Heart left ventricle (tissue), 16 donors: ENCODE data around the gene HIC1. TPM values are rescaled to one million over a fixed set of nuclear protein-coding genes. Genes with fewer than 3 reads are reported as not detected.
A peak's percentile ranks its signal among the peaks of the same experiment; 100 is the strongest.

Experiments used
- ATAC-seq, 4 donors: fragments of 200-7000 bp; cut with Tn5 transposase; one replicate each; pipeline ENCODE4 v1.9.1; 2020 to 2022; ENCODE audit warnings: moderate library complexity in 4 of 4, mild to moderate bottlenecking in 3 of 4, moderate number of reproducible peaks in 1 of 4
- DNase-seq, 5 donors: peaks; one replicate each; pipeline ENCODE4 v3.0.0-alpha.2; 2020
- H3K27ac ChIP-seq, 12 donors: fragments of 200-600 bp; sonication (generic) in 4 of 12; one replicate each; pipeline versions ENCODE4 v1.5.0 to v1.8.0; 2016 to 2022; ENCODE audit warnings: mild to moderate bottlenecking in 2 of 12
- H3K27me3 ChIP-seq, 9 donors: fragments of 200-600 bp; sonication (generic) in 2 of 9; one replicate each; pipeline versions ENCODE4 v1.5.1 to v1.8.0; 2016 to 2022; ENCODE audit warnings: mild to moderate bottlenecking in 3 of 9
- H3K36me3 ChIP-seq, 9 donors: fragments of 200-600 bp; sonication (generic) in 2 of 9; one replicate each; pipeline versions ENCODE4 v1.5.0 to v1.8.0; 2018 to 2022; ENCODE audit warnings: mild to moderate bottlenecking in 2 of 9
- H3K4me1 ChIP-seq, 12 donors: fragments of 200-600 bp; sonication (generic) in 4 of 12; one replicate each; pipeline versions ENCODE4 v1.5.0 to v1.8.0; 2016 to 2022; ENCODE audit warnings: mild to moderate bottlenecking in 3 of 12
- H3K4me3 ChIP-seq, 12 donors: fragments of 200-600 bp; sonication (generic) in 4 of 12; one replicate each; pipeline versions ENCODE4 v1.5.0 to v1.8.0; 2017 to 2022; ENCODE audit warnings: mild to moderate bottlenecking in 9 of 12, moderate library complexity in 4 of 12
- H3K9me3 ChIP-seq, 12 donors: fragments of 200-600 bp; sonication (generic) in 4 of 12; one replicate each; pipeline versions ENCODE4 v1.5.0 to v1.8.0; 2016 to 2022; ENCODE audit warnings: mild to moderate bottlenecking in 1 of 12
- POLR2A ChIP-seq, 2 donors: fragments of 450-650 bp; IDR thresholded peaks; one replicate each; pipeline ENCODE4 v1.6.1; 2017; ENCODE audit warnings: antibody characterized with exemption in 2 of 2, mild to moderate bottlenecking in 2 of 2, moderate library complexity in 2 of 2
- WGBS, 4 donors: extraction: QIAGEN DNeasy Blood & Tissue Kit in 2 of 4; methylation state at CpG; one replicate each; pipeline versions ENCODE4 v1.1.5 to v1.1.7; 2013 to 2018; 5-methylcytosine and 5-hydroxymethylcytosine counted together
- intact Hi-C, 10 donors: fragments of 100-400 bp; cut with DNase I; formaldehyde crosslinking; loops; one replicate each; pipeline versions ENCODE4 v1.11.1 to v1.14.2; 2022
- polyA plus RNA-seq, 2 donors: library from polyadenylated mRNA; stranded (reverse); fragments of 200-250 nt; gene quantifications; one replicate each; pipeline ENCODE4 v1.2.3, GENCODE V29; 2013
- total RNA-seq, 9 donors: library from RNA; depleted of rRNA in 2 of 9; stranded (reverse); fragments of >200 nt in 2 of 9; fragmentation: NEBNext Ultra II Directional in 3 of 9; extraction: Animal tissue kit (Norgen Biotek cat#: 25700) in 3 of 9; gene quantifications; one replicate each; pipeline versions ENCODE4 v1.1.0 to v1.2.4, GENCODE V29; 2016 to 2023
- TF ChIP-seq, protein P1 (sequence below), 12 donors: fragments of 200-600 bp; sonication (generic) in 4 of 12; IDR thresholded peaks; one replicate each; pipeline versions ENCODE4 v1.5.0 to v1.8.0; 2018 to 2022; ENCODE audit warnings: antibody characterized with exemption in 12 of 12, mild to moderate bottlenecking in 5 of 12
- donor health status: ischemic (EF 13 %, LVEDD 7.1; RV severe dilation, severe dysfunction).
- donor health status: healthy with polysubstance abuse.
- donor health status: DM: no; HTN: yes; CAD: no.
- donor health status: DM: no; HTN: no; CAD: no.
- donor health status: ischemic (EF 25% LVEDD 6.9; RV normal size, moderate dysfunction).
- donor health status: ischemic (EF 25% LVEDD 5.7; RV mildly dilated, moderate dysfunction).
- donor health status: healthy.
- donor health status: DM: yes; HTN: yes; CAD: no.
- donor health status: ischemic (EF 35%, LVEDD 5.7; RV mildly dilated, moderate dysfunction).
- donor health status: nonischemic (EF 11% LVEDD 7.7; RV severe dilation, severe dysfunction).
- donor health status: DM: yes; HTN: yes; CAD: no.
- donor health status: PGD.
- donor health status: ischemic (EF 29% LVEDD 5.4; RV normal size, mild dysfunction).
- donor health status: nonischemic (EF 23%, LVEDD 6.1; RV moderate dilation, normal function).

The HIC1 gene
- total and polyA plus RNA-seq, 11 donors = 8.3 to 29.6 (median 14.2) TPM

DNA sequence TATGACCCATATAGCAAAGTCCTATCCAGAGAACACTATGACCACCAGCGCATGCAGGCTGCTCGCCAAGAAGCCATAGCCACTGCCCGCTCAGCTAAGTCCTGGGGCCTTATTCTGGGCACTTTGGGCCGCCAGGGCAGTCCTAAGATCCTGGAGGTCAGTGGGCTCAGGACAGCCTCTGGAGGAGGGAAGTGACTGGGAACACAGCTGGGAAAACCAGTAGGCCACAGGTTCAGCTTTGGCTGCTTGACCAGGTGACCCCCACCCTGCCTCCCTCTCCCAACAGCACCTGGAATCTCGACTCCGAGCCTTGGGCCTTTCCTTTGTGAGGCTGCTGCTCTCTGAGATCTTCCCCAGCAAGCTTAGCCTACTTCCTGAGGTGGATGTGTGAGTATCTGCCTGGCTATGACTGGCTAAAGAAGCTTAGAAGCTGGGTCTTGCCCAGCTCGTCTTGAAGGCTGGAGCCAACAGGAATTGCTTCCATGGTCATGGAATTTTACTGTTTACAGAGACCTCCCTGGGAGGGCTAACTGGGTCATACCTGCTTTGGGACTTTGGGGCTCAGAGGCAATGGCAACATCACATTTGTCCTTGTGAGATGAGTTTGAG lies 14.6 kb upstream of the HIC1 start:
- ATAC-seq (no peak), DNase-seq (no peak)
- Histone ChIP-seq H3K4me1 (peaks cover 3 to 35% (median 22%) of the 10 kb centered on the region in 12 donors), H3K27me3 (no peaks in the 10 kb centered on the region), H3K36me3 (peaks cover 0 to 67% (median 42%) of the 10 kb centered on the region in 9 donors), H3K27ac (no peak overlapping the region), H3K4me3 (no peak overlapping the region), H3K9me3 (no peaks in the 10 kb centered on the region)
- intact Hi-C loops = loop anchor here in 5 of 10 donors (5.0 to 10.0 kb wide), 4 partner anchors 133 to 373 kb away; partner anchors contain the start of genes PRPF8 (in 1 of the 5) and TLCD2 (in 1 of the 5)
- 85 to 96% (median 87%) methylated on average over 7 of the region's 7 CpGs for WGBS, 4 donors
- TF ChIP-seq, protein P1, sequence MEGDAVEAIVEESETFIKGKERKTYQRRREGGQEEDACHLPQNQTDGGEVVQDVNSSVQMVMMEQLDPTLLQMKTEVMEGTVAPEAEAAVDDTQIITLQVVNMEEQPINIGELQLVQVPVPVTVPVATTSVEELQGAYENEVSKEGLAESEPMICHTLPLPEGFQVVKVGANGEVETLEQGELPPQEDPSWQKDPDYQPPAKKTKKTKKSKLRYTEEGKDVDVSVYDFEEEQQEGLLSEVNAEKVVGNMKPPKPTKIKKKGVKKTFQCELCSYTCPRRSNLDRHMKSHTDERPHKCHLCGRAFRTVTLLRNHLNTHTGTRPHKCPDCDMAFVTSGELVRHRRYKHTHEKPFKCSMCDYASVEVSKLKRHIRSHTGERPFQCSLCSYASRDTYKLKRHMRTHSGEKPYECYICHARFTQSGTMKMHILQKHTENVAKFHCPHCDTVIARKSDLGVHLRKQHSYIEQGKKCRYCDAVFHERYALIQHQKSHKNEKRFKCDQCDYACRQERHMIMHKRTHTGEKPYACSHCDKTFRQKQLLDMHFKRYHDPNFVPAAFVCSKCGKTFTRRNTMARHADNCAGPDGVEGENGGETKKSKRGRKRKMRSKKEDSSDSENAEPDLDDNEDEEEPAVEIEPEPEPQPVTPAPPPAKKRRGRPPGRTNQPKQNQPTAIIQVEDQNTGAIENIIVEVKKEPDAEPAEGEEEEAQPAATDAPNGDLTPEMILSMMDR (IDR thresholded peaks at IDR 0.05) = no peak
- no peak for TF ChIP-seq POLR2A (IDR thresholded peaks at IDR 0.05)

DNA sequence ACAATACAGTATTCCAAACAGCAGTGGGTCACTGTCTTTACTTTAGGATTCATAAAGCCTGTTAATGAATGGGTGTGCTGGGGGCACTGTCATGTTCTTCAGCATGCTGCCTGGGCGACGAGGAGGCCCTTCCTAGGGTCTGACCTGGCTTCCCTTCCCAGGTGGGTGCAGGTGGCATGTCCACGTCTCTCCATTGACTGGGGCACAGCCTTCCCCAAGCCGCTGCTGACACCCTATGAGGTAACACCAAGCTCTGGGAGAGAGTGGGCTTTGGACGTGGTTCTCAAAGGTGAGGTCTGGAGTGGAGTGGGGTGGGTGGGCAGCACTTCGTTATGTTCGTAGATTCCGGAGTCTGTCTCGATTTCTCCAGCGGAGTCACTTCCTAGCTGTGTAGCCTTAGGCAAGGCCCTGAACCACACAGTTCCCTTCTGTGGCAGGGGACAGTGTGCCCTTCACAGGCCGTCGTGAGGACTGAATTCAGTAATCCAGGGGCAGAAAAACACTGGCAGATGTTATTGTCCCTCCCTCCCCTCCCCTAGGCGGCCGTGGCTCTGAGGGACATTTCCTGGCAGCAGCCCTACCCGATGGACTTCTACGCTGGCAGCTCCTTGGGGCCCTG lies 13.9 kb upstream of the HIC1 start:
- 49 to 77% (median 53%) methylated on average over 5 to 16 of the region's 16 CpGs for WGBS, 4 donors
- Histone ChIP-seq H3K27me3 (no peaks in the 10 kb centered on the region), H3K27ac (peak overlapping the region; percentile 81 to 97 (median 93)), H3K4me1 (peaks cover 3 to 38% (median 22%) of the 10 kb centered on the region in 12 donors), H3K9me3 (no peaks in the 10 kb centered on the region), H3K36me3 (peaks cover 0 to 60% (median 38%) of the 10 kb centered on the region in 9 donors), H3K4me3 (peak overlapping the region; percentile 43 to 87 (median 76))
- ATAC-seq (peak in 1 of 4 donors; percentile 9), DNase-seq (no peak)
- TF ChIP-seq, protein P1 (IDR thresholded peaks at IDR 0.05) = no peak
- no peak for TF ChIP-seq POLR2A (IDR thresholded peaks at IDR 0.05)
- intact Hi-C loops = loop anchor here in 5 of 10 donors (5.0 to 10.0 kb wide), 4 partner anchors 134 to 374 kb away; partner anchors contain the start of genes PRPF8 (in 1 of the 5) and TLCD2 (in 1 of the 5)

DNA sequence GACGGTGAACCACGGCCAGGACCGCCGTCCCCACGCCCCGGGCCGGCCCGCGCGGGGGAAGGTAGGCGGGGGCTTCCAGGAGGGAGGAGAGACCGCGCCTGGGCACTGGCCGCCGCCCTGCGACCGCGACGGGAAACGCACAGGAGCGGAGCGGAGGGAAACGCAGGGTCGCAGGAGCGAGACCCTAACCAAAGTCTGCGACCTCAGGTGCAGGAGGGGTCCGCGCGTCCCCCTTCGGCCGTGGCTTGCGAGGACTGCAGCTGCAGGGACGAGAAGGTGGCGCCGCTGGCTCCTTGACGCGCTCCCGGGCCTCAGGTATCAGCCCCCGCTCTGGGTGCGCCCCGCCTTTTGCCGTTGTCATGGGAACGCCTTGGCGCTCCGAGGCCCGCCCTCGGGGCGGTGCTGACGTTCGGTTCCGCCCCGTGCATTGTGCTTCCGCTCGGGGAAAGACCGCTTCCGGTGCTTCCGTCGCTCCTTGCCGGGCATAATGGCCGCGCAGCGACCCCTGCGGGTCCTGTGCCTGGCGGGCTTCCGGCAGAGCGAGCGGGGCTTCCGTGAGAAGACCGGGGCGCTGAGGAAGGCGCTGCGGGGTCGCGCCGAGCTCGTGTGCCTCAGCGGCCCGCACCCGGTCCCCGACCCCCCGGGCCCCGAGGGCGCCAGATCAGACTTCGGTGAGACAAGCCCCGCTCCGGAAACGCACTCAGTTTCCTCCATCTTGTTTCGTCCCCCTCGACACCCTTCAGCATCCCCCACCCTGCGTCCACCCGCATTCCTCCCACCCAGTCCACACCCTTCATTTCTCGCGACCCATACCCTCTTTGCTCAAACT lies 13.1 kb upstream of the HIC1 start, which contains the start of gene OVCA2:
OVCA2 (plus strand) TSS at position 462 of the 829 bp plus-strand sequence; CDS start at position 488, 26 bp downstream.
- Histone ChIP-seq H3K4me3 (peak within 1 kb of the TSS; percentile 43 to 87 (median 76)), H3K27me3 (no peaks in the 10 kb centered on the region), H3K36me3 (peaks cover 0 to 53% (median 31%) of the 10 kb centered on the region in 9 donors), H3K4me1 (peaks cover 3 to 38% (median 22%) of the 10 kb centered on the region in 12 donors), H3K27ac (peak within 1 kb of the TSS; percentile 81 to 97 (median 93)), H3K9me3 (no peaks in the 10 kb centered on the region)
- WGBS, 4 donors = 0 to 1% (median 1%) methylated on average over 10 to 93 of the region's 93 CpGs
- intact Hi-C loops = loop anchor here in 5 of 10 donors (5.0 to 10.0 kb wide), 4 partner anchors 134 to 374 kb away; partner anchors contain the start of genes PRPF8 (in 1 of the 5) and TLCD2 (in 1 of the 5)
- DNase-seq = peak; percentile 95 to 97 (median 95)
- ATAC-seq = peak; percentile 77 to 96 (median 93)
- TF ChIP-seq, protein P1 (IDR thresholded peaks at IDR 0.05) = peak; percentile 35 to 81 (median 65)
- TF ChIP-seq POLR2A (IDR thresholded peaks at IDR 0.05) = peak in 1 of 2 donors; percentile 77
